ENCODE data around the gene CRTC3.

GRCh38 chr15:90501898-90502297, 27.8 kb upstream of the CRTC3 start:
- no peak for TF ChIP-seq FOXP1 (IDR thresholded peaks at IDR 0.05)
- TF ChIP-seq FOXP1 (CRISPR knock-in tag; IDR thresholded peaks at IDR 0.05) = no peak
- TF ChIP-seq ZKSCAN1 (IDR thresholded peaks at IDR 0.05; ENCODE audit: low read length) = no peak
- no peak for TF ChIP-seq CREB1 (IDR thresholded peaks at IDR 0.05)
- TF ChIP-seq CREB1 (CRISPR knock-in tag; IDR thresholded peaks at IDR 0.05) = no peak
- no peak for TF ChIP-seq SIN3A (IDR thresholded peaks at IDR 0.05; ENCODE audit: borderline replicate concordance, low read depth, low read length)
- no peak for TF ChIP-seq KAT2B (IDR thresholded peaks at IDR 0.05; ENCODE audit: borderline replicate concordance, low read depth, low read length)
